Lung (tissue), 12 donors: Measurements from ENCODE around the gene SYNM. TPM values are rescaled to one million over a fixed set of nuclear protein-coding genes. Genes with fewer than 3 reads are reported as not detected.

Experiments used
- ATAC-seq: fragments of 200-7000 bp; cut with Tn5 transposase; one replicate; pipeline ENCODE4 v1.9.1; 2020; ENCODE audit warnings: moderate number of reproducible peaks; ENCODE audit not compliant: insufficient read depth, low FRiP score
- DNase-seq, 3 donors: peaks; one replicate each; pipeline ENCODE4 v3.0.0-alpha.2; 2013 to 2017
- H3K27ac ChIP-seq, 2 donors: one replicate each; pipeline ENCODE4 v1.5.1; 2013; ENCODE audit warnings: mild to moderate bottlenecking in 2 of 2, moderate library complexity in 2 of 2, control low read depth in 1 of 2, inconsistent platforms in 1 of 2, low read depth in 1 of 2, low read length in 1 of 2
- H3K27me3 ChIP-seq, 3 donors: one replicate each; pipeline ENCODE4 v1.5.1; 2013; ENCODE audit warnings: low read length in 2 of 3; ENCODE audit not compliant: control insufficient read depth in 3 of 3, insufficient read depth in 3 of 3
- H3K36me3 ChIP-seq, 4 donors: one replicate each; pipeline ENCODE4 v1.5.1; 2013; ENCODE audit warnings: low read length in 4 of 4, mild to moderate bottlenecking in 1 of 4, moderate library complexity in 1 of 4; ENCODE audit not compliant: control insufficient read depth in 4 of 4, insufficient read depth in 4 of 4
- H3K4me1 ChIP-seq, 5 donors: one replicate each; pipeline ENCODE4 v1.5.1; 2013; ENCODE audit warnings: low read length in 5 of 5, mild to moderate bottlenecking in 2 of 5, moderate library complexity in 1 of 5; ENCODE audit not compliant: control insufficient read depth in 5 of 5, insufficient read depth in 5 of 5
- H3K4me3 ChIP-seq: one replicate; pipeline ENCODE4 v1.5.1; 2013; ENCODE audit warnings: mild to moderate bottlenecking, control low read depth, moderate library complexity
- H3K9ac ChIP-seq, 2 donors: one replicate each; pipeline ENCODE4 v1.5.1; 2013; ENCODE audit warnings: low read length in 2 of 2, control low read depth in 1 of 2; ENCODE audit not compliant: insufficient read depth in 1 of 2
- H3K9me3 ChIP-seq, 4 donors: one replicate each; pipeline ENCODE4 v1.5.1; 2013; ENCODE audit warnings: low read length in 3 of 4, mild to moderate bottlenecking in 1 of 4, moderate library complexity in 1 of 4; ENCODE audit not compliant: control insufficient read depth in 4 of 4, insufficient read depth in 3 of 4
- WGBS, 2 donors: extraction: QIAGEN DNeasy Blood & Tissue Kit; methylation state at CpG; one replicate each; pipeline ENCODE4 v1.1.7; 2013; 5-methylcytosine and 5-hydroxymethylcytosine counted together
- polyA plus RNA-seq, 2 donors: library from polyadenylated mRNA; stranded (reverse); fragments of 200-250 nt; gene quantifications; one replicate each; pipeline ENCODE4 v1.2.1, GENCODE V29; 2013
- total RNA-seq, 2 donors: library from RNA; depleted of rRNA in 1 of 2; stranded (reverse); fragments of >200 nt in 1 of 2; gene quantifications; one replicate each; pipeline ENCODE4 v1.2.1, GENCODE V29; 2014 to 2021
- TF ChIP-seq, protein P1 (sequence below): IDR thresholded peaks from 2 replicates; pipeline ENCODE4 v1.5.1; 2012; ENCODE audit warnings: mild to moderate bottlenecking; ENCODE audit errors: control extremely low read depth, extremely low read depth
- donor health status: control.
- donor health status: control.
- donor health status: Bipolar disorder and iron deficiency.
- donor health status: healthy.
- donor health status: DM: yes; HTN: yes; CAD: no.

SYNM gene
- total and polyA plus RNA-seq, 4 donors = 5.3 to 21.3 (median 10.9) TPM

GRCh38 chr15:99180086-99180963 is 75.4 kb downstream of the SYNM start:
- H3K4me1 ChIP-seq = peaks cover 4 to 57% (median 12%) of the 10 kb centered on the region in 5 donors
- no peak overlapping the region for H3K9ac ChIP-seq
- DNase-seq (no peak), ATAC-seq (no peak)
- no peaks in the 10 kb centered on the region for H3K9me3 ChIP-seq
- H3K4me3 ChIP-seq = no peak overlapping the region
- no peaks in the 10 kb centered on the region for H3K27me3 ChIP-seq
- H3K27ac ChIP-seq = peak overlapping the region in 1 of 2 donors; percentile 43
- H3K36me3 ChIP-seq = peaks cover 0 to 7% (median 4%) of the 10 kb centered on the region in 4 donors
- TF ChIP-seq, protein P1, sequence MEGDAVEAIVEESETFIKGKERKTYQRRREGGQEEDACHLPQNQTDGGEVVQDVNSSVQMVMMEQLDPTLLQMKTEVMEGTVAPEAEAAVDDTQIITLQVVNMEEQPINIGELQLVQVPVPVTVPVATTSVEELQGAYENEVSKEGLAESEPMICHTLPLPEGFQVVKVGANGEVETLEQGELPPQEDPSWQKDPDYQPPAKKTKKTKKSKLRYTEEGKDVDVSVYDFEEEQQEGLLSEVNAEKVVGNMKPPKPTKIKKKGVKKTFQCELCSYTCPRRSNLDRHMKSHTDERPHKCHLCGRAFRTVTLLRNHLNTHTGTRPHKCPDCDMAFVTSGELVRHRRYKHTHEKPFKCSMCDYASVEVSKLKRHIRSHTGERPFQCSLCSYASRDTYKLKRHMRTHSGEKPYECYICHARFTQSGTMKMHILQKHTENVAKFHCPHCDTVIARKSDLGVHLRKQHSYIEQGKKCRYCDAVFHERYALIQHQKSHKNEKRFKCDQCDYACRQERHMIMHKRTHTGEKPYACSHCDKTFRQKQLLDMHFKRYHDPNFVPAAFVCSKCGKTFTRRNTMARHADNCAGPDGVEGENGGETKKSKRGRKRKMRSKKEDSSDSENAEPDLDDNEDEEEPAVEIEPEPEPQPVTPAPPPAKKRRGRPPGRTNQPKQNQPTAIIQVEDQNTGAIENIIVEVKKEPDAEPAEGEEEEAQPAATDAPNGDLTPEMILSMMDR = no peak
- WGBS, 2 donors = 78 to 80% methylated on average over 3 of the region's 3 CpGs

DNA sequence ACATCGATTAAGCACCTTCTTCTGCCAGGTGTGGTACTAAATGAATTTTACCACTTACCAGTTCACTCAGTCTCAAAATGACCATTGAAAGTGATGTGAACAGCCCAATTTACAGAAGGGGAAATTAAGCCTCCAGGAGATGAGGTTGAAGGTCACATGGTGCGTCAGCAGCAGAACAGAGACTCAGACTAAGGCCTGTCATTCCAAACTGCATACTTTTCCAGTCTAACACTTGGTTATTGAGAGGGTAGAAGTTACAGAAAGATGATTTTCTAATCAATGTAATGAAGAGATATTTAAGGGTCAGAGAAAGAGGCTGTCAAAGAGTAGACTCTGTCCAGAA is 76.1 kb downstream of the SYNM start:
- Histone ChIP-seq H3K4me1 (peaks cover 3 to 51% (median 10%) of the 10 kb centered on the region in 5 donors), H3K4me3 (no peak overlapping the region), H3K9ac (peak overlapping the region in 1 of 2 donors; percentile 29), H3K27me3 (no peaks in the 10 kb centered on the region), H3K27ac (peak overlapping the region in 1 of 2 donors; percentile 43), H3K36me3 (peaks cover 0 to 8% (median 4%) of the 10 kb centered on the region in 4 donors), H3K9me3 (no peaks in the 10 kb centered on the region)
- ATAC-seq = no peak
- no peak for DNase-seq
- TF ChIP-seq, protein P1 = no peak
- 87 to 89% methylated on average over 2 of the region's 2 CpGs for WGBS, 2 donors

- TF ChIP-seq, protein P1 = no peak
- WGBS, 2 donors = 22 to 48% methylated on average over 4 of the region's 4 CpGs
- H3K36me3 ChIP-seq = peaks cover 0 to 8% (median 4%) of the 10 kb centered on the region in 4 donors
- no peak overlapping the region for H3K4me3 ChIP-seq
- ATAC-seq (peak; percentile 56), DNase-seq (peak in 2 of 3 donors; percentile 40 to 52)
- H3K27ac ChIP-seq = peak overlapping the region; percentile 37 to 43
- no peaks in the 10 kb centered on the region for H3K9me3 ChIP-seq
- H3K4me1 ChIP-seq = peaks cover 3 to 44% (median 10%) of the 10 kb centered on the region in 5 donors
- H3K9ac ChIP-seq = no peak overlapping the region
- no peaks in the 10 kb centered on the region for H3K27me3 ChIP-seq
Observed at GRCh38 chr15:99181545-99181971, 76.7 kb downstream of the SYNM start.
